GM18520 (cell line): ENCODE data around the gene OR52M1.
"Not testable (repeated sequence)": the region's sequence is repeated elsewhere in the genome, so short reads cannot be mapped to it uniquely, and the experiment has no call there.

ENCODE experiments used
- ATAC-seq: cut with Tn5 transposase; IDR thresholded peaks from one replicate; pipeline ENCODE4 v1.9.1; 2021; ENCODE audit not compliant: unreplicated experiment

Gene OR52M1, protein sequence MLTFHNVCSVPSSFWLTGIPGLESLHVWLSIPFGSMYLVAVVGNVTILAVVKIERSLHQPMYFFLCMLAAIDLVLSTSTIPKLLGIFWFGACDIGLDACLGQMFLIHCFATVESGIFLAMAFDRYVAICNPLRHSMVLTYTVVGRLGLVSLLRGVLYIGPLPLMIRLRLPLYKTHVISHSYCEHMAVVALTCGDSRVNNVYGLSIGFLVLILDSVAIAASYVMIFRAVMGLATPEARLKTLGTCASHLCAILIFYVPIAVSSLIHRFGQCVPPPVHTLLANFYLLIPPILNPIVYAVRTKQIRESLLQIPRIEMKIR

DNA sequence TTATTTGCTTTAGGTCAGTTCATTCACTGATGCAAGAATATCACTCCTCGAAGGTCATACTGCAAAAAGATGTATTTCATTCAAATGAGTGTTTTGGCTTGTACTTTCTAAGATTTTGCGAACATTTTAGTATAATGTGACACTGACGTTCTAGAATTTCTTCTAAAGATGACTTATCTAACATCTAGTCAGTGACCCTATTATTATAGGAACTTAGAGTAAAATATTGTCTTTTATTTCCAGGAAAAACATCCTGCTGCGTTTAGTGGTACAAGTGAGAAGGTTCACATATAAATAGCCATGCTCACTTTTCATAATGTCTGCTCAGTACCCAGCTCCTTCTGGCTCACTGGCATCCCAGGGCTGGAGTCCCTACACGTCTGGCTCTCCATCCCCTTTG, at the start of gene OR52M1:
Gene OR52M1 (plus strand): TSS at position 301 of the 400 bp plus-strand sequence. CDS start 0 bp downstream, at position 301.
- ATAC-seq, result no peak

DNA sequence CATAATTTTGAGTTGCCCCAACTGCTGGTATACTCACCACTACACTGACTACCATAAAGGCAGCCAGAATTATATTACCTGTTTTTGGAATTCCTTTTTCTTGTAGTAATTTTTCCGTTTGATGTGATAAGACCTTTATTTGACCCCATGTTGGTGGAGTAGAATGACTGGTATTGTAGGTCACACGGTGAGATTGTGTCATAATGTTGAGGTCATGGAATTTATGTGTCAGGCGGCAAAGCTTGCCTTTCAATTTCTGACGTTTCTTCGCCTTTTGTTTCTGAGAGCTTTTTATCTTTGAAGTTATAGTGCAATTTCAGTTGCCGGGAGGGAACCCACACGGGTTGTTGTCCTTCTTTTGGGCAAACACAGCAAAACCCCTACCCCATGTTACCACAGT, 49.5 kb upstream of the OR52M1 start:
- no peak for ATAC-seq

DNA sequence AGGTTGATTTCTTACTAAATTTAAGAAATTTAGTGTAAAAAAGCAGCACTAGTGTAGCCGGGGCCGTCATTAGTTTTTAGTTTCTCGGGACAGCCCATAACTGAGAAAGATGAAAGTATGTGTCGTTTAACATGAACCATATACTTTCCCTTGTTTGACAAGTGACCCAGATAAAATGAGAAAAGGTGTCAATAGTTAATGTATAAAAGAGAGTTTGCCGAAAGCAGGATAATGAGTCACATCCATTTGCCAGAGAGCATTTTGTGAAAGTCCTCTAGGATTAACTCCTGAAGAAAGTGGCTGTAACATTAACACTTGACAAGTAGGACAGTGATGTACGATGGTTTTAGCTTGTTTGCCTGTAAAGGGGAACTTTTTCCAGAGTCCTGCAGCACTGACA, 49.0 kb upstream of the OR52M1 start:
- ATAC-seq, result no peak

DNA sequence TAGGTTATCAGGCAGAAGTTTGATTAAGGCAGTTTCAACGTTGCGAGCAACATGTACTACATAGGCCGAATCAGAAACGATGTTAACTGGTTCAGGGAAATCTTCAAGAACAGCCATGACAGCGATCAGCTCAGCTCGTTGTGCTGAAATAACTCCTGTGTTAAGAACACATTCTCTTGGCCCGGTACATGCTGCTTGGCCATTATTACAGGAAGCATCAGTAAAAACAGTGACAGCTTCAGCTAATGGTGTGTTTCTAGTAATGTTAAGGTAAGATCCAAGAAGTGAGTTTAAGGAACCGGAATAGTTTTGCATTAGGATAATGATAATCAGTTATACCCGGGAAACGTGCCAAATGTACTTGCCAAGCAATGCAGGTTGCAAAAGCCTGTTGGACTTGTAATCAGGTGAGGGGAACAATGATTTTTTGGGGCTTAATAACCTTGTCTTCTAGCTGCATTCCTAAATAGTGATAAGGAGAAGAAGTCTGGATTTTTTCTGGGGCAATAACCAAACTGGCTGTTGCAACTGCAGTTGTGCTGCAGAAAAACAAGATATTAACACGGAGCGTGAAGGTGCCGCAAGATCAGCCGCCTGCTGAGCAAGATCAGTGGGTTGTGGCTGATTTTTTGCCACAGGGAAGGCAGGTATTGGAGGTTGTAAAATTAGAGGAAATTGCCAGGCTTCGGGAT, 48.3 kb upstream of the OR52M1 start:
- ATAC-seq, result no peak

DNA sequence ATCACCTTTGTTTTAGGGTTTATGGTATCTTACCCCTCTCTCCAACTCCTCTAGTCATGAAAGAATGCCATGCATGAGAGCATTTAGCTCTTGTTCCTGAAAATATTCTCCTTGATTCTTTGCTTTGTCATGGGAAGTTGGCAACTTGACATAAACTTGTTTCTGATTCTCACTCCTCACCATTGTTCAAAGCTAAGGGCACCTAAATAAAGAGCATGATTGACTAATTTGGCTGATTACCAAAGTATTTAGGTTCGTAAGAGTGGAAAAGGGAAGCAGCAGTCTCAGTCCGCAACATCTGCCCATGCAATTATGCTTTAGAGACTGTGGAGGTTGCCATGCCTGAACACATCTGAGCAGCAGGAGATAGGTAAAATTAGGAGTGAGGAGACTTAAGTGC, 36.1 kb upstream of the OR52M1 start:
- no peak for ATAC-seq

DNA sequence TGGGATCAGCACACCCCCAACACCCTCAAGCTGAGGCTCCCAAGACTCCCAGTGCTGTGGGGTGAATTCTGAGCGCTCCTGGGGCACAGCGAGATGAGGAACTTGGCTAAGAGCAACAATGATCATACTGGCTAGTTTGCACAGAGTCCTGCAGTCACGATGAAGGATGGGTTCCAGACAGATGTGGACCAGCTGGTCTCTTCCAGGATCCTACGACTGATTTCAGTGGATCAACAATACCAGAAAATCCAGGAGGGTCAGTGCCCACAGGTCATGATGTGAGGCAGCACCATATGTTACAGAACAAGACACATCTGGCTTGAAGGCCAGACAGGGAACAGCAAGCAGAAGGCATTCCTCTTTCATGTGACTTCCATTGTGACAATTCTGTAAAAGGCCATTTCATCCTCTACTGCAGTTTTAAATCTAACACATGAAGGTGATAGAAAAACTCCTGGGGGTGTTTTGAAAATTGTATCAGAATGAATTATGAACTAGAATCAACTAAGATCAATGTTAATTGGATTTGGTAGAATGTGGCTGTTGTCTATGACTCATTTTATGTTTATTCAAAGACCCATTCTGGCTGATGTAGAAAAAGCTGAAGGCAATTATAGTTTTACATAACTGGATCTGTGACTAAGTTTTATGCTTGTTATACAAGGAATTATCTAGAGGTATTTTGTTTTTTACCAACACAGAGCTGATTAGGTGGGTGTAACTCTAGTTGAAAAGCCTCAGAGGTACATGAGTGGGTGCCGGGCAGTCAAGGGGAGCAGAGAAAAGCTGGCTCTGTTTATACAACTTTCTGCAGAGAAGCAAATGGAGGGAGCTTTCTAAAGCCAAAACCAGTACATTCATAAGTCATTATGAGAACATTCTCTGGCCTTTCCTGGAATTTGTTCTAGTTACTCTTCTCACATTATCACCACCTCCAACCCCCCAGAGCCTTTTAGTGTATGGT, 33.4 kb upstream of the OR52M1 start:
- no peak for ATAC-seq

DNA sequence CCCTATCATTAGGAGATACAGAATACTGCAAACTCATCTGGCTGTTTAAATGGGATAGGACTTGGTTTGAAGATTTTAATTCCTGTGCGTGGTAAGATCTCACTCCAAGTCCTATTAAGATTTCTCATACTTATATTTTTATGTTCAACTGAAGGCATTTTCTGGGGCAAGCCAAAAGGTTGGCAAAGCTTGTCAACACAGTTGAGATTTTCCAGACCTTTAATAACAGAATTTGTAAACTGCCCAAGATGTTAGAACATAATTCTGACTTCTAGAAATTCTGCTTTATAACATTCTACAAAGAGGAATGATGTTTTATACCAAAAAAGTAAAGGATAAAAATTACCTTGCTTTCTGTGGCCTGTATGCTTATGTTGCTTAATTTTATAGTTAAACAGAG, 30.8 kb upstream of the OR52M1 start:
- ATAC-seq, result no peak

DNA sequence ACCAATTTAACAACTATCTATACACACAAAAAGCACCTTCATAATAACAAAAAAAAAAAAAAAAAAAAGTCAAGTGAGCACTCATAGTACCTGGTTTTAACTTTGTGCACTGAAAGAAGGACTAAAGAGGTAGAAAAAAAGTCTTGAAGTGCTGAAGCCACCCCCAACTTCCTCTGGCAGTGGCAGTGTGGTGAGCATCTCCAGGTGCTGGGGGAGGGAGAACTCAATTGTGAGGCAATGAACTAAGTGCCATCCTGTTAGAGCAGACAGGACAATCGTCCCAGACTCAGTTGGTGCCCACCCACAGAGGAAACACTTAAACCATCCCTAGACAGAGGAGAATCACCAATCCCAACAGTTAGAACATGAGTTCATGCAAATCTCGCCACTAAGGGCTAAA, 22.7 kb upstream of the OR52M1 start:
- no peak for ATAC-seq

DNA sequence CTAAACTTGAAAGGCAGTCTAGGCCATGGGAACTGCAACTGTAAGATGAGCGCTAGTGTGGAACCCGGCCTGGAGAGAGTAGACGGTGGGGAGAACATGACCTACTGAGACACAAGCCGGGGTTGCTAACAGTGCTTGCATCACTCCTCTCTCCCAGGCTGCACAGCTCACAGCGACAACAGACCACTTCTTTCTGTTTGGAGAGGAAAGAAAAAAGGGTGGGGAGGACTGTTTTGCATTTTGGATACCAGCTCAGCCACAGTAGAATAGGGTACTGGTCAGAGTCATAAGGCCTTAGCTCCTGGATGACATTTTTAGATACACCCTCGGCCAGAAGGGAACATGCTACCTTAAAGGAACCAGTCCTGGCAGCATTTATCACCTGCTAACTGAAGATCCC, 22.2 kb upstream of the OR52M1 start:
- no peak for ATAC-seq

DNA sequence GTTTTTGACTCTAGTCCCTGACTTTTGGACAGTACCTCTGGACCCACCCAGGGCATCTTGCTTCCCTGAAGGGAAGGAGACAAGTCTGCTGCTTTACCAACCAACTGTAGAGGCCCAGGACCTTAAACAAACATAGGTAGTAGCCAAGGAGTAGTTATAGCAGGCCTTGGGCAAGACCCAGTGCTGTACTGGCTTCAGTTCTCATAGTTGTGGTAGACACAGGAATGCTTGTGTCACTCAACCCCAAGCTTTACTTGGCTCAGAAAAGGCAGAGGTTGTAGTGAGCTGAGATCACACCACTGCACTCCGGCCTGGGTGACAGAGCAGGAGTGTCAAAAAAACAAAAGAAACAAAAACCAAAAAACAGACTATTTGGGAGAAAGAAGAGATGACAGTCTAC, 21.3 kb upstream of the OR52M1 start:
- ATAC-seq, result no peak

DNA sequence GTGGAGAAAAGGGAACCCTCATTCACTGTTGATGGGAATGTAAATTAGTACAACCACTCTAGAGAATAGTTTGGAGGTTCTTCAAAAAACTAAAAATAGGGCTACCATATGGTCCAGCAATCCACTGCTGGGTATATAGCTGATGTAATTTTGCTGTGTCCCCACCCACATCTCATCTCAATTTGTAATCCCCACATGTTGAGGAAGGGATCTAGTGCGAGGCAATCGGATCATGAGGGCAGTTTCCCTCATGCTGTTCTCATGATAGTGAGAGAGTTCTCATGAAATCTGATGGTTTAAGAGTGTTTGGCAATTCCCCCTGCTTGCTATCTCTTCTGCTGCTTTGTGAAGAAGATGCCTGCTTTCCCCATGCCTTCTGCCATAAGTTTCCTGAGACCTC, 17.1 kb upstream of the OR52M1 start:
- ATAC-seq, result no peak

DNA sequence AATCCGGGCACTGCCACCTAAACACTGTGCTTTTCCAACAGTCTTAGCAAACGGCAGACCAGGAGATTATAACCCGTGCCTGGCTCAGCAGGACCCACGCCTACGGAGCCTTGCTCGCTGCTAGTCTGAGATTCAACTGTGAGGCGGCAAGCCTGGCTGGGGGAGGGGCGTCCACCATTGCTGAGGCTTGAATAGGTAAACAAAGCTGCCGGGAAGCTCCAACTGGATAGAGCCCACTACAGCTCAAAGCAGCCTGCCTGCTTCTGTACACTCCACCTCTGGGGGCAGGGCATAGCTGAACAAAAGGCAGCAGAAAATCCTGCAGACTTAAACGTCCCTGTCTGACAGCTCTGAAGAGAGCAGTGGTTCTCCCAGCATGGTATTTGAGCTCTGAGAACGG, 13.3 kb upstream of the OR52M1 start:
- not testable (repeated sequence) for ATAC-seq

DNA sequence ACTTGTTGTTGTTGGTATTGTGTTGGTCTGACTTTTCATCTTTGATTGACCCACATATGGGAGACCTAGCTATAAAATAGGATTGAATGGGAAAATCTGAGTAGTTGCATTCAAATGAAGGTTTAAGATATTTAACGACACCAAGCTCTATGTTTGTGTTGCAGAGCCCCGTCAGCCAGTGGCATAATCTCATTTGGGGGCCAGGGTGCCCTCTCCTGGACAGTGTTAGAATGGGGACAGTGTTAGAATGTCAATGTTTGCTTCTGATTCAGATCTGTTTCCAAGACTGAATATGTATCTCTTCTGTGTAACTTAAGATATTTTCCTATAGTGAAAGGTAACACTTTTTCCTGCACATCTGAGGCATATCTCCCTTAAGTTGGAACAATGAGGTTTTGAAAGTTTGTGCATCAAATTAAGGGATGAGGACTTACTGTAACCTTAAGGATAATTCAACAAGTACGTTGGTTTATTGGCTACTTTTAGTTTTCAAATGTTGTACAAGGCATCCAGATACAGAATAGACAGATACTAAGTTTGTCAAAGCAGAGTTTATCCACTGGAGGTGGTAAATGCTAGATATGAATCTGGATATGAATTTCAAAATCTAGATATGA, 5.3 kb upstream of the OR52M1 start:
- ATAC-seq, result no peak

DNA sequence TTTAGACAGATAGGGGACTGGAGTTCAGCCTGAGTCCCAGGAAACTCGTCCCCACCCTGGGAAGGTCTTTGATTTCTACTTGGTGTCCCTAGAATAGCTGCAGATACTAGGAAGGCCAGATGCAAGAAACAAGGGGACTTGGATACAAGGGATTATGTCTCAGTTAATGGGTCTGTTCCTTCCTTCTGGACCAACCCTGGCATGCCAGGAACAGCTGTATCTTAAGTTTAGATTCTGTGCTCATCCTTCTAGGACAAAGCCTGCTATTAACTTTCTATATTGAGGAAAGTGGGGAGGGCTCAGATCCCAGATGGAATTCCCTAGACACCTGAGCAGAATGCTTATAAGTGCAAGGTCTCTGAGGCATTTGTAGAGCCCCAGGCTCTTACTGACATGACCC, 3.9 kb upstream of the OR52M1 start:
- ATAC-seq, result no peak

DNA sequence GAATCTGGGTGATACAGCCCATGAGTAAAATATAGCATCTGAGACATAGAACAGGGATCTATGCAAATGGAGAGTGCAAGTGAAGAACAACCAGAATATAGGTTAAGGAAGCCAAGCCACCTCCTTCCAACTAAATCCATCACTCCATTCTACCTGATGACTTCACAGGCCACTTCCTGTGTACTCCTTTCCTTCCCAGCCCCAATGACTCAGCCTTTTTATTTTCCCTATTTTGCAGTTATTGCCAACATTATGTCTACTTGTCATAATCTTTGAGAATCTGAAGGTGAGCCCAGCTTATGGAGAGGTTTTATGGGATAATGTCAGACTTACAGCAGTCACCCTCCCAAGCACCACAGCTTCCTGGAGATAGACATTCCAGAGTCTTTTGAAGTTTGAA, 1.4 kb upstream of the OR52M1 start:
- ATAC-seq, result no peak

DNA sequence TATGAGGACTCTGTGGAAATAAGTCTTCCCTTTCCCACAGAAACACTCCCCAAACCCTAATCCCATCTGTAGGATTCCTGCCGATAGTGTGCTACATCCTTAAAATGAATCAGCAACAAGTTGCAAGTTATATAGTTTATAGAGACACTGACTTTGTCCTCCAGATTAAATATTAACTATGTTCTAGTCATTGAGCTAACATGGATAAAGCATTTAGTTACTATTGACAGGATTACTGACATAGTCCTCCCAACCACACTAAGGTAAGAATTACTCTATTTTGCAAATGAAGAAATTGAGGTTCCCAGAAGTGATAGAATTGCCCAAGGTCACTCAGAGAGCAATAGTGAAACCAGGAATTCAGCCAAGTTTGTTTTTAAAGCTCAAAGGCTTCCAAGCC, 1.9 kb downstream of the OR52M1 start:
- ATAC-seq, result no peak

DNA sequence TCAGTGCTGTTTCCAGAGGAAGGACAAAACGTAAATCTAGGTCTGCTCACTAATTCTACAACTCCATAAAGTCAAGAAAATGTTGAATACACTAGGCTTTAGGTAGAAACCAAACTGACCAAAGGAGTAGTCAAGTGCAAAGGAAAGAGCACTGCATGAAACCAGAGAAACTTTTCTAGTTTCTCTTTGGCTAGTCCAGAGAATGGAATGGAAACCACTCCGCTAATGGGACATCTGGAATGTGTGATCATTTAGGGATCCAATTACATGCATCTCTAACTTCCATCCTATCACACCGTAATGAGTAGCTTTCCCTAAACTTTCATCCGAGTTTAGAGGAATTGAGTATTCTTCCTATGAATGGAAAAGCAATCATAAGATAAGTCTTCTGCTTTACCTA, 2.4 kb downstream of the OR52M1 start:
- no peak for ATAC-seq

DNA sequence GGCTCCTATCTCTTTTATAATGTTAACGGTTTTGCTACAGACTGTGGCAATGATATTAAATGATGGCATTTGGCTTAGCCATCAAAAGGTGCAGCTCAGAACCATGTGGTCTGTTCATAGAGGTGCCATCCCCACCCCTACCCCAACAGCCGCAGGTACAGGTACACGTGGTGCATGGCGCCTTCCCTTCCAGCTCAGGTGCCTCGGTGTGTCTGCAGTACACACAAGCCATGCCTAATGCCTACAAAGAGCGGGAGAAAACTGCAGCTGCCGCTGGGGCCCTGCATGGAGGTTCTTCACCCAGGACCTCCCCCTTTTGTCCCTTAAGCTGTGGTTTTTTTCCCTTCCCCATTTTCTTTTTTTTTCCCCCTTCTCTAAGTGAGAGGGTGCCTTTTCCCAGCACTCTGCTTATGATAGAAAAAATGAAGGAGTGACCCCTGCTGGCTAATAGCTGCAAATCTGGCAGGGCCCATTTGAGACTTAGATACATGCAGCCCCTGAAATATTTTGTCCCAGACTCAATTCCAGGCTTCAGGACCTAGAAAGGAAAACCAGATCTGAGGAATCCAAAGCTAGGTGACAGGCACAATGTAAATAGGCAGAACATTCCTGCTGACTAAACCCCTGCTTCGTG, 6.5 kb downstream of the OR52M1 start:
- no peak for ATAC-seq

DNA sequence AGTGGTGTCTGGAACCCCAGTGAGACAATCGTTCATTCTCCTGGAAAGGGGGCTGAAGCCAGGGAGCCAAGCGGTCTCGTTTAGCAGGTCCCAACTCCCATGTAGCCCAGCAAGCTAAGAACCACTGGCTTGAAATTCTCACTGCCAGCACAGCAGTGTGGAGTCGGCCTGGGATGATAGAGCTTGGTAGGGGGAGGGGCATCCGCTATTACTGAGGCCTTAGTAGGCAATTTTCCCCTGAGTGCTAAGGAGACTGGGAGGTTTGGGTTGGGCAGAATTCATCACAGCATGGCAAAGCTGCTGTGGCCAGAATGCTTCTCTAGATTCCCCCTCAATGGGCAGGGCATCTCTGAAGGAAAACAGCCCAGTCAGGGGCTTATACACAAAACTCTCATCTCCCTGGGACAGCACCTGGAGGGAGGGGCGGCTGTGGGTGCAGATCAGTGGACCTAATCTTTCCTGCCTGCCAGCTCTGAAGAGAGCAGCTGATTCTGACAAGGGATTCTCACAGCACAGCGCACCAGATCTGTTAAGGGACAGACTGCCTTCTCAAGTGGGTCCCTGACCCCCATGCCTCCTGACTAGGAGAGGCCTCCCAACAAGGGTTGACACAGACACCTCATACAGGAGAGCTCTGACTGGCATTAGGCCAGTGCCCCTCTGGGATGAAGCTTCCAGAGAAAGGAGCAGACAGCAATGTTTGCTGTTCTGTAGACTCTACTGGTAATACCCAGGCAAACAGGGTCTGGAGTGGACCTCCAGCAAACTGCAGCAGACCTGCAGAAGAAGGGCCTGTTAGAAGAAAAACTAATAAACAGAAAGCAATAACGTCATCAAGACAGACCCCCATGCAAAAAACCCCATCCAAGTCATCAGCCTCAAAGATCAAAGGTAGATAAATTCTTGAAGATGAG, 14.8 kb downstream of the OR52M1 start:
- ATAC-seq, result no peak

DNA sequence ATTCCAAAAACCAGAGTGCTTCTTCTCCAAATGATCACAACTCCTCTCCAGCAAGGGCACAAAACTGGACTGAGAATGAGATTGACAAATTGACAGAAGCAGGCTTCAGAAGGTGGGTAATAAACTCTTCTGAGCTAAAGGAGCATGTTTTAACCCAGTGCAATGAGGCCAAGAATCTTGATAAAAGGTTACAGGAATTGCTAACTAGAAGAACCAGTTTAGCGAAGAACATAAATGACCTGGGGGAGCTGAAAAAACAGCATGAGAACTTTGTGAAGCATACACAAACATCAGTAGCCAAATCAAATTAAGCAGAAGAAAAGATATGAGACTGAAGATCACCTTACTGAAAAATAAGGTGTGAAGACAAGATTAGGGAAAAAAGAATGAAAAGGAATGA, 15.5 kb downstream of the OR52M1 start:
- no peak for ATAC-seq
